ENCODE results near the gene ZDHHC4.
"Not testable (repeated sequence)": the region's sequence is repeated elsewhere in the genome, so short reads cannot be mapped to it uniquely, and the experiment has no call there.

- TF ChIP-seq POLR2AphosphoS5 (IDR thresholded peaks at IDR 0.05; ENCODE audit: borderline replicate concordance, low read depth, low read length); EZH2 (IDR thresholded peaks at IDR 0.05): not testable (repeated sequence)
Observed at GRCh38 chr7:6585746-6586432, 8.6 kb downstream of the ZDHHC4 start.

All from SK-N-MC (cell line).